Measurements from ENCODE around the gene RTF2. TPM values are rescaled to one million over a fixed set of nuclear protein-coding genes. Genes with fewer than 3 reads are reported as not detected.

The RTF2 gene
- total and polyA plus RNA-seq, 2 experiments from 2014 or later: 59.2 to 95.3 TPM

DNA sequence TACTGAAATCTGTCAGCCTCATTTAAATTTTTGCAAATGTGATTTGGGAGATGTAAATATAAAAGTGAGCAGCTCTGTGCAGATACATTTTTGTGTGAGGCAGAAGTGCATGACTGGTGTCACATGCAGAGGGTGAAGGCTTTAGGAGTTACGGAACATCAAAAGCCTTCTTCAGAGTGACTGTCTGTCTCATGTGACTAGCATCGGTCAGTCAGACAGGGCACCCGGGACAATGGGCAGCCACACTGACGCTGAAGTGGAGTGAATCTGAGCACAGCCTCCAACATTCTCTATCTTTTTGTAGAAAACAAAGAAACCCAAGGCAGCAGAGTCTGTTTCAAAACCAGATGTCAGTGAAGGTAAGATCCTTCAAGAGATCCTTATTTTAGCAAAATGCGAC is 48.2 kb downstream of the RTF2 start:
- H2AFZ ChIP-seq: no peak overlapping the region
- no peaks in the 10 kb centered on the region for H3K79me2 ChIP-seq
- H3K4me1 ChIP-seq (ENCODE audit: insufficient read depth): no peaks in the 10 kb centered on the region
- no peak for DNase-seq (ENCODE audit: low spot score)
- no peak overlapping the region for H3K4me3 ChIP-seq
- peaks cover 5% of the 10 kb centered on the region for H3K9me3 ChIP-seq (ENCODE audit: low read depth)
- H3K9me2 ChIP-seq (replicated peaks; ENCODE audit: insufficient read depth): no peaks in the 10 kb centered on the region
- no peaks in the 10 kb centered on the region for H4K20me1 ChIP-seq (ENCODE audit: insufficient read depth, poor library complexity, severe bottlenecking)
- H3K4me2 ChIP-seq: no peak overlapping the region
- TF ChIP-seq EZH2 (IDR thresholded peaks at IDR 0.05; ENCODE audit: borderline replicate concordance) (no peak), EZH2phosphoT487 (IDR thresholded peaks at IDR 0.05; ENCODE audit: low read depth, severe bottlenecking, unreplicated experiment) (no peak), CTCF (IDR thresholded peaks at IDR 0.05; ENCODE audit: poor library complexity) (no peak)
- no peaks in the 10 kb centered on the region for H3K36me3 ChIP-seq (replicated peaks; ENCODE audit: insufficient read depth, low read depth)
- no peak overlapping the region for H3K27ac ChIP-seq
- no peaks in the 10 kb centered on the region for H3K27me3 ChIP-seq
- 96% methylated on average over 5 of the region's 5 CpGs for WGBS (ENCODE audit: low lambda C conversion rate, missing lambda C conversion rate)

GRCh38 chr20:56517211-56517610 is 48.8 kb downstream of the RTF2 start:
- H2AFZ ChIP-seq: no peak overlapping the region
- no peak overlapping the region for H3K4me2 ChIP-seq
- no peak overlapping the region for H3K4me3 ChIP-seq
- H3K36me3 ChIP-seq (replicated peaks; ENCODE audit: insufficient read depth, low read depth): no peaks in the 10 kb centered on the region
- no peaks in the 10 kb centered on the region for H4K20me1 ChIP-seq (ENCODE audit: insufficient read depth, poor library complexity, severe bottlenecking)
- no peak for DNase-seq (ENCODE audit: low spot score)
- no peaks in the 10 kb centered on the region for H3K4me1 ChIP-seq (ENCODE audit: insufficient read depth)
- no peaks in the 10 kb centered on the region for H3K79me2 ChIP-seq
- no peak for TF ChIP-seq EZH2phosphoT487 (IDR thresholded peaks at IDR 0.05; ENCODE audit: low read depth, severe bottlenecking, unreplicated experiment)
- TF ChIP-seq EZH2 (IDR thresholded peaks at IDR 0.05; ENCODE audit: borderline replicate concordance): no peak
- no peak for TF ChIP-seq CTCF (IDR thresholded peaks at IDR 0.05; ENCODE audit: poor library complexity)
- peaks cover 5% of the 10 kb centered on the region for H3K9me3 ChIP-seq (ENCODE audit: low read depth)
- no peak overlapping the region for H3K27ac ChIP-seq
- H3K9me2 ChIP-seq (replicated peaks; ENCODE audit: insufficient read depth): no peaks in the 10 kb centered on the region
- no peaks in the 10 kb centered on the region for H3K27me3 ChIP-seq
- over 99% methylated on average over 7 of the region's 7 CpGs for WGBS (ENCODE audit: low lambda C conversion rate, missing lambda C conversion rate)

DNA sequence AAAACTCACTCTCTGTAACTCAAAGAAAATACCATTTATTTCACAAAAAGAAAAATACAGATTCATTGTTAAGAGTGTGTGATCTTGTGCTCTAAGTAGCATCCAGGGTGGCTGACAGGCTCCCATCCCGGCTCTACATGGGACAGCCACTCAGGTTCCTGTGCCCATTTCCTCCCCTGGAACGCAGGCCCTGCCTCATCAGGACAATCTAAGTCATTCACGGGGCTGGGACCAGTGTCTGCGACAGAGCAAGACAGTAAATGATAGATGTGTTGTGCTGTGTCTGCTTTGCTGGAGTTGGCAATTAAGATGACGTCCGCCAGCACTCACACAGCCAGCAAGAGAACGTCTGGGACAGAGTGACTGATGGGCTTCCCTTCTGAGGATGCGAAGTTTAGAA is 49.2 kb downstream of the RTF2 start:
- Histone ChIP-seq H3K27ac (no peak overlapping the region), H3K79me2 (no peaks in the 10 kb centered on the region), H3K4me3 (no peak overlapping the region), H3K4me1 (ENCODE audit: insufficient read depth) (no peaks in the 10 kb centered on the region), H3K27me3 (no peaks in the 10 kb centered on the region), H4K20me1 (ENCODE audit: insufficient read depth, poor library complexity, severe bottlenecking) (no peaks in the 10 kb centered on the region), H3K36me3 (replicated peaks; ENCODE audit: insufficient read depth, low read depth) (no peaks in the 10 kb centered on the region), H2AFZ (no peak overlapping the region), H3K4me2 (no peak overlapping the region), H3K9me2 (replicated peaks; ENCODE audit: insufficient read depth) (no peaks in the 10 kb centered on the region), H3K9me3 (ENCODE audit: low read depth) (peaks cover 5% of the 10 kb centered on the region)
- 90% methylated on average over 8 of the region's 8 CpGs for whole genome bisulfite sequencing (ENCODE audit: low lambda C conversion rate, missing lambda C conversion rate)
- TF ChIP-seq CTCF (IDR thresholded peaks at IDR 0.05; ENCODE audit: poor library complexity): no peak
- no peak for TF ChIP-seq EZH2phosphoT487 (IDR thresholded peaks at IDR 0.05; ENCODE audit: low read depth, severe bottlenecking, unreplicated experiment)
- no peak for TF ChIP-seq EZH2 (IDR thresholded peaks at IDR 0.05; ENCODE audit: borderline replicate concordance)
- no peak for DNase-seq (ENCODE audit: low spot score)

DNA sequence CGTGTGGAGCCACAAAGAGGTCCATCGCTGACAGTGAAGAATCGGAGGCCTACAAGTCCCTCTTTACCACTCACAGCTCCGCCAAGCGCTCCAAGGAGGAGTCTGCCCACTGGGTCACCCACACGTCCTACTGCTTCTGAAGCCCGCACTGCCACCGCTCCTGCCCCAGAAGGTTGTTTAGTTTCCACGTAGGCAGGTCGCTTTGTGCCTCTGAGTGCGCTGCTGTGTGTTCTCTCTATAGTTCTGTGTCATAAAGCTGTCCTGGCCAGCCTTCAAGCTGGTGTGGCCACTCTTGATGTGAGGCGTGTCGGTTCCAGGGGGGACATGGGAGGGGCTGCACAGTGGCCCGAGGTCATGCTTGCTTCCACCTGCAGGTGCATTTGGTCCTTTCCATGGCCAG is 49.7 kb downstream of the RTF2 start:
- H3K27ac ChIP-seq: no peak overlapping the region
- TF ChIP-seq EZH2 (IDR thresholded peaks at IDR 0.05; ENCODE audit: borderline replicate concordance) (no peak), CTCF (IDR thresholded peaks at IDR 0.05; ENCODE audit: poor library complexity) (no peak)
- no peak for DNase-seq (ENCODE audit: low spot score)
- no peaks in the 10 kb centered on the region for H3K36me3 ChIP-seq (replicated peaks; ENCODE audit: insufficient read depth, low read depth)
- no peaks in the 10 kb centered on the region for H3K9me2 ChIP-seq (replicated peaks; ENCODE audit: insufficient read depth)
- no peaks in the 10 kb centered on the region for H3K27me3 ChIP-seq
- H2AFZ ChIP-seq: no peak overlapping the region
- no peaks in the 10 kb centered on the region for H3K79me2 ChIP-seq
- H3K4me2 ChIP-seq: no peak overlapping the region
- H3K4me1 ChIP-seq (ENCODE audit: insufficient read depth): no peaks in the 10 kb centered on the region
- no peak overlapping the region for H3K4me3 ChIP-seq
- 99% methylated on average over 14 of the region's 14 CpGs for WGBS (ENCODE audit: low lambda C conversion rate, missing lambda C conversion rate)
- no peaks in the 10 kb centered on the region for H4K20me1 ChIP-seq (ENCODE audit: insufficient read depth, poor library complexity, severe bottlenecking)
- peaks cover 5% of the 10 kb centered on the region for H3K9me3 ChIP-seq (ENCODE audit: low read depth)

All from hepatocyte (in vitro differentiated cells).